Measurements from ENCODE around the gene FZR1. TPM values are rescaled to one million over a fixed set of nuclear protein-coding genes. Genes with fewer than 3 reads are reported as not detected.

Gene FZR1
- total and polyA plus RNA-seq, 9 of the 15 experiments (the other 6 are each of a cell fraction or from before 2014, with no cell fraction given), result 0.18 to 48.0 (median 22.2) TPM

- TF ChIP-seq L3MBTL2 (IDR thresholded peaks at IDR 0.05), result no peak
- no peak for TF ChIP-seq ZBTB49 (CRISPR knock-in tag; IDR thresholded peaks at IDR 0.05; ENCODE audit: borderline replicate concordance)
- TF ChIP-seq ZBTB1 (CRISPR knock-in tag; IDR thresholded peaks at IDR 0.05; ENCODE audit: borderline replicate concordance, low read depth), result no peak
- TF ChIP-seq ZNF644 (tag; IDR thresholded peaks at IDR 0.05; ENCODE audit: low read depth), result no peak
- TF ChIP-seq ETS1 (conservative IDR thresholded peaks at IDR 0.05; ENCODE audit: control insufficient read depth, low read depth, low read length), result no peak
- TF ChIP-seq SNRNP70 (optimal IDR thresholded peaks at IDR 0.05; ENCODE audit: low read depth, low read length), result no peak
- TF ChIP-seq NCOA2 (IDR thresholded peaks at IDR 0.05; ENCODE audit: partially characterized antibody in 2 of 2), result no peak
- no peak for TF ChIP-seq NUFIP1 (IDR thresholded peaks at IDR 0.05; ENCODE audit: partially characterized antibody)
- TF ChIP-seq CBFA2T2 (conservative IDR thresholded peaks at IDR 0.05), result no peak
- no peak for TF ChIP-seq HLTF (IDR thresholded peaks at IDR 0.05)
- no peak for TF ChIP-seq NR1H2 (CRISPR knock-in tag; IDR thresholded peaks at IDR 0.05)
- TF ChIP-seq MAZ (CRISPR knock-in tag; conservative IDR thresholded peaks at IDR 0.05 in 1 of 2, IDR thresholded peaks at IDR 0.05 in 1 of 2), result peak; percentile 46 to 55; a peak in 1 of 4 replicates
- 0 out of 2 replicates have a peak, but pooled peaks have one; percentile 52 for TF ChIP-seq TOE1 (IDR thresholded peaks at IDR 0.05; ENCODE audit: borderline replicate concordance)
- no peak for TF ChIP-seq TOE1 (CRISPR knock-in tag; IDR thresholded peaks at IDR 0.05; ENCODE audit: borderline replicate concordance, low read depth)
Measured at GRCh38 chr19:3544742-3545668, 38.9 kb downstream of the FZR1 start (continued).
